Measurements from ENCODE around the gene TIGD1.

The TIGD1 gene

GRCh38 chr2:232544674-232545073 lies 5.7 kb downstream of the TIGD1 start:
- no peak overlapping the region for H3K14ac ChIP-seq (ENCODE audit: low read length in 2 of 2)
- peaks cover 12 to 28% of the 10 kb centered on the region in 2 experiments for H3K36me3 ChIP-seq (ENCODE audit: control insufficient read depth in 1 of 2, insufficient read depth in 2 of 2, low read depth in 1 of 2, low read length in 2 of 2)
- no peak overlapping the region for H3K4ac ChIP-seq (ENCODE audit: low read depth in 1 of 2, low read length in 2 of 2)
- no peak overlapping the region for H2BK15ac ChIP-seq (ENCODE audit: low read depth, poor library complexity, severe bottlenecking)
- H3K4me1 ChIP-seq (ENCODE audit: control insufficient read depth, insufficient read depth, low read depth, low read length) = peaks cover 3% of the 10 kb centered on the region
- H2AFZ ChIP-seq (ENCODE audit: low read depth, low read length) = no peak overlapping the region
- H3K79me1 ChIP-seq (replicated peaks; ENCODE audit: low read length, poor library complexity, severe bottlenecking) = peaks cover 32% of the 10 kb centered on the region
- H3K9ac ChIP-seq (ENCODE audit: low read length) = no peak overlapping the region
- H3K27ac ChIP-seq (ENCODE audit: low read length, poor library complexity, severe bottlenecking) = no peak overlapping the region
- H3K4me3 ChIP-seq (ENCODE audit: insufficient read depth in 1 of 2, low read depth in 1 of 2, low read length in 2 of 2) = no peak overlapping the region
- peaks cover 2 to 11% of the 10 kb centered on the region in 2 experiments for H3K27me3 ChIP-seq (ENCODE audit: control insufficient read depth in 1 of 2, insufficient read depth in 1 of 2, low read length in 2 of 2)
- no peak overlapping the region for H2BK5ac ChIP-seq (ENCODE audit: low read depth, low read length, poor library complexity, severe bottlenecking)
- H4K8ac ChIP-seq (ENCODE audit: low read length) = no peak overlapping the region
- no peak overlapping the region for H2BK120ac ChIP-seq (ENCODE audit: low read depth, low read length)
- WGBS = 93% methylated on average over 6 of the region's 6 CpGs
- H3K9me3 ChIP-seq (ENCODE audit: control insufficient read depth, low read length) = peaks cover 3% of the 10 kb centered on the region
- H3K4me2 ChIP-seq (ENCODE audit: low read length, poor library complexity, severe bottlenecking) = no peak overlapping the region
- no peak overlapping the region for H4K91ac ChIP-seq (ENCODE audit: low read length)
- no peak overlapping the region for H2BK12ac ChIP-seq (ENCODE audit: low read length in 2 of 2)
- no peak overlapping the region for H3K23ac ChIP-seq (ENCODE audit: low read length in 2 of 2)
- H2AK5ac ChIP-seq (ENCODE audit: low read length, severe bottlenecking) = no peak overlapping the region
- no peak for DNase-seq
- no peak overlapping the region for H3K18ac ChIP-seq (ENCODE audit: low read depth in 1 of 2, low read length in 2 of 2)

- DNase-seq = no peak
- WGBS = 96% methylated on average over 19 of the region's 19 CpGs
- Histone ChIP-seq H3K27ac (ENCODE audit: low read length, poor library complexity, severe bottlenecking) (no peak overlapping the region), H2BK15ac (ENCODE audit: low read depth, poor library complexity, severe bottlenecking) (no peak overlapping the region), H3K9me3 (ENCODE audit: control insufficient read depth, low read length) (peaks cover 3% of the 10 kb centered on the region), H3K18ac (ENCODE audit: low read depth in 1 of 2, low read length in 2 of 2) (no peak overlapping the region), H3K4me3 (ENCODE audit: insufficient read depth in 1 of 2, low read depth in 1 of 2, low read length in 2 of 2) (no peak overlapping the region), H3K27me3 (ENCODE audit: control insufficient read depth in 1 of 2, insufficient read depth in 1 of 2, low read length in 2 of 2) (peaks cover 7 to 17% of the 10 kb centered on the region in 2 experiments), H3K36me3 (ENCODE audit: control insufficient read depth in 1 of 2, insufficient read depth in 2 of 2, low read depth in 1 of 2, low read length in 2 of 2) (peaks cover 12 to 28% of the 10 kb centered on the region in 2 experiments), H2BK12ac (ENCODE audit: low read length in 2 of 2) (no peak overlapping the region), H4K8ac (ENCODE audit: low read length) (no peak overlapping the region), H3K4me2 (ENCODE audit: low read length, poor library complexity, severe bottlenecking) (no peak overlapping the region), H3K4ac (ENCODE audit: low read depth in 1 of 2, low read length in 2 of 2) (no peak overlapping the region), H3K14ac (ENCODE audit: low read length in 2 of 2) (no peak overlapping the region), H2AFZ (ENCODE audit: low read depth, low read length) (no peak overlapping the region), H2AK5ac (ENCODE audit: low read length, severe bottlenecking) (no peak overlapping the region), H3K9ac (ENCODE audit: low read length) (no peak overlapping the region), H3K23ac (ENCODE audit: low read length in 2 of 2) (no peak overlapping the region), H4K91ac (ENCODE audit: low read length) (no peak overlapping the region), H3K79me1 (replicated peaks; ENCODE audit: low read length, poor library complexity, severe bottlenecking) (peaks cover 32% of the 10 kb centered on the region), H3K4me1 (ENCODE audit: control insufficient read depth, insufficient read depth, low read depth, low read length) (peaks cover 8% of the 10 kb centered on the region), H2BK5ac (ENCODE audit: low read depth, low read length, poor library complexity, severe bottlenecking) (no peak overlapping the region), H2BK120ac (ENCODE audit: low read depth, low read length) (no peak overlapping the region)
Observed at GRCh38 chr2:232543928-232544631, 6.3 kb downstream of the TIGD1 start.

DNA sequence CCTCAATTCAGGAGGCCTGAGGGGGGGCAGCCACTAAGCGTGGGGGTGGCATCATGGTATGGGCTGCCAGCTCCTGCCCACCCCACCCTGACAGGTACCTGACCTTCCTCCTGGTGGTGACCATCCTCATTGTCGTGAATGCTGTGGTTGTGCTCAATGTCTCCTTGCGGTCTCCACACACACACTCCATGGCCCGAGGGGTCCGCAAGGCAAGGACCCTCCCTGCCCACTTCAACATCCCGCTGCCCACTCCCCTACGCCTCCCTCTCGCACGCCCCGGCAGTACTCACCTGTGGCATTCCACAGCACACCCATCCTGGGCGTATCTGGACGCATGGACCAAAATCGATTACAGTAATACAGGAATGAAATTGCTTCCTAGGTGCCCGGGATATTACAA lies 6.9 kb downstream of the TIGD1 start:
- Histone ChIP-seq H3K36me3 (ENCODE audit: control insufficient read depth in 1 of 2, insufficient read depth in 2 of 2, low read depth in 1 of 2, low read length in 2 of 2) (peaks cover 9 to 28% of the 10 kb centered on the region in 2 experiments), H2BK12ac (ENCODE audit: low read length in 2 of 2) (no peak overlapping the region), H2BK5ac (ENCODE audit: low read depth, low read length, poor library complexity, severe bottlenecking) (no peak overlapping the region), H3K14ac (ENCODE audit: low read length in 2 of 2) (no peak overlapping the region), H3K9ac (ENCODE audit: low read length) (no peak overlapping the region), H4K8ac (ENCODE audit: low read length) (no peak overlapping the region), H2BK120ac (ENCODE audit: low read depth, low read length) (no peak overlapping the region), H3K79me1 (replicated peaks; ENCODE audit: low read length, poor library complexity, severe bottlenecking) (peaks cover 32% of the 10 kb centered on the region), H3K4me1 (ENCODE audit: control insufficient read depth, insufficient read depth, low read depth, low read length) (peaks cover 8% of the 10 kb centered on the region), H4K91ac (ENCODE audit: low read length) (no peak overlapping the region), H3K27me3 (ENCODE audit: control insufficient read depth in 1 of 2, insufficient read depth in 1 of 2, low read length in 2 of 2) (peaks cover 12 to 23% of the 10 kb centered on the region in 2 experiments), H2BK15ac (ENCODE audit: low read depth, poor library complexity, severe bottlenecking) (no peak overlapping the region), H3K23ac (ENCODE audit: low read length in 2 of 2) (no peak overlapping the region), H3K9me3 (ENCODE audit: control insufficient read depth, low read length) (peaks cover 1% of the 10 kb centered on the region), H3K27ac (ENCODE audit: low read length, poor library complexity, severe bottlenecking) (no peak overlapping the region), H2AK5ac (ENCODE audit: low read length, severe bottlenecking) (no peak overlapping the region), H3K4me2 (ENCODE audit: low read length, poor library complexity, severe bottlenecking) (no peak overlapping the region), H2AFZ (ENCODE audit: low read depth, low read length) (no peak overlapping the region), H3K4ac (ENCODE audit: low read depth in 1 of 2, low read length in 2 of 2) (no peak overlapping the region), H3K4me3 (ENCODE audit: insufficient read depth in 1 of 2, low read depth in 1 of 2, low read length in 2 of 2) (no peak overlapping the region), H3K18ac (ENCODE audit: low read depth in 1 of 2, low read length in 2 of 2) (no peak overlapping the region)
- no peak for DNase-seq
- 94% methylated on average over 14 of the region's 14 CpGs for WGBS

DNA sequence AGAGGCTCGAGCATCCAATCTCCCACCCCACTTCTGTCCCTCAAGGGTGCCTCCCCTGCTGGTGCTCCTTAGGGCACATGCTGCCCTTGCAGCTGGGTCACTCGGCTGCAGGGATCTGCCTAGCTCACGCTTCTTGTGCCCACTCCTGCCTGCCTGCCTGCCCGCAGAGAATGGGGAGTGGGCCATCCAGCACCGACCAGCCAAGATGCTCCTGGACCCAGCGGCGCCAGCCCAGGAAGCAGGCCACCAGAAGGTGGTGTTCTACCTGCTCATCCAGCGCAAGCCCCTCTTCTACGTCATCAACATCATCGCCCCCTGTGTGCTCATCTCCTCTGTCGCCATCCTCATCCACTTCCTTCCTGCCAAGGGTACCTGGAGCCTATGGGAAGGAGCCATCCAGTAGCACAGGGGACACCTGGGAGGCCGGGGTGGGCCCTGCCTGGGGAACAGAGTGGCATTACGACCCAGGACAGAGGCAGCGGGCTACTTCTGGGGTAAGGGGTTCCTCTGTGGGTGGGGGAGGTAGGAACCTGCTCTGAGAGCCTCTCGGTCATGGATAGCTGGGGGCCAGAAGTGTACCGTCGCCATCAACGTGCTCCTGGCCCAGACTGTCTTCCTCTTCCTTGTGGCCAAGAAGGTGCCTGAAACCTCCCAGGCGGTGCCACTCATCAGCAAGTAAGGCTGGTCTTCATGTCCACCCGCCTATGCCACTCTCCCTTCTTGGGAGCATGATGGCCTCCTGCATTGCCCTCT lies 7.5 kb downstream of the TIGD1 start:
- Histone ChIP-seq H3K27ac (ENCODE audit: low read length, poor library complexity, severe bottlenecking) (no peak overlapping the region), H3K18ac (ENCODE audit: low read depth in 1 of 2, low read length in 2 of 2) (no peak overlapping the region), H3K9me3 (ENCODE audit: control insufficient read depth, low read length) (no peaks in the 10 kb centered on the region), H2AK5ac (ENCODE audit: low read length, severe bottlenecking) (no peak overlapping the region), H3K27me3 (ENCODE audit: control insufficient read depth in 1 of 2, insufficient read depth in 1 of 2, low read length in 2 of 2) (peaks cover 17 to 29% of the 10 kb centered on the region in 2 experiments), H3K4ac (ENCODE audit: low read depth in 1 of 2, low read length in 2 of 2) (no peak overlapping the region), H2BK5ac (ENCODE audit: low read depth, low read length, poor library complexity, severe bottlenecking) (no peak overlapping the region), H3K4me1 (ENCODE audit: control insufficient read depth, insufficient read depth, low read depth, low read length) (peaks cover 8% of the 10 kb centered on the region), H3K14ac (ENCODE audit: low read length in 2 of 2) (no peak overlapping the region), H3K4me3 (ENCODE audit: insufficient read depth in 1 of 2, low read depth in 1 of 2, low read length in 2 of 2) (no peak overlapping the region), H4K8ac (ENCODE audit: low read length) (no peak overlapping the region), H2BK12ac (ENCODE audit: low read length in 2 of 2) (no peak overlapping the region), H3K36me3 (ENCODE audit: control insufficient read depth in 1 of 2, insufficient read depth in 2 of 2, low read depth in 1 of 2, low read length in 2 of 2) (peaks cover 7 to 28% of the 10 kb centered on the region in 2 experiments), H2BK15ac (ENCODE audit: low read depth, poor library complexity, severe bottlenecking) (no peak overlapping the region), H3K4me2 (ENCODE audit: low read length, poor library complexity, severe bottlenecking) (no peak overlapping the region), H2BK120ac (ENCODE audit: low read depth, low read length) (no peak overlapping the region), H4K91ac (ENCODE audit: low read length) (no peak overlapping the region), H3K9ac (ENCODE audit: low read length) (no peak overlapping the region), H3K79me1 (replicated peaks; ENCODE audit: low read length, poor library complexity, severe bottlenecking) (peaks cover 30% of the 10 kb centered on the region), H2AFZ (ENCODE audit: low read depth, low read length) (no peak overlapping the region), H3K23ac (ENCODE audit: low read length in 2 of 2) (no peak overlapping the region)
- WGBS = 95% methylated on average over 20 of the region's 20 CpGs
- no peak for DNase-seq

All from mesenchymal stem cell (in vitro differentiated cells and primary cell).